NB4 (cell line): ENCODE measurements around the gene TSKU.
"Not testable (repeated sequence)": the region's sequence is repeated elsewhere in the genome, so short reads cannot be mapped to it uniquely, and the experiment has no call there.

ENCODE experiments used
- POLR2A ChIP-seq: IDR thresholded peaks from 2 replicates; pipeline ENCODE4 v1.6.1; 2011; ENCODE audit warnings: mild to moderate bottlenecking; ENCODE audit not compliant: insufficient read length; ENCODE audit errors: extremely low read depth
- TF ChIP-seq, protein P1 (sequence below): IDR thresholded peaks from one replicate; pipeline ENCODE4 v1.5.1; 2012; ENCODE audit warnings: low read depth, low read length
- TF ChIP-seq, protein P2 (sequence below): IDR thresholded peaks from 2 replicates; pipeline ENCODE4 v1.6.1; 2011; ENCODE audit warnings: low read depth, low read length

DNA sequence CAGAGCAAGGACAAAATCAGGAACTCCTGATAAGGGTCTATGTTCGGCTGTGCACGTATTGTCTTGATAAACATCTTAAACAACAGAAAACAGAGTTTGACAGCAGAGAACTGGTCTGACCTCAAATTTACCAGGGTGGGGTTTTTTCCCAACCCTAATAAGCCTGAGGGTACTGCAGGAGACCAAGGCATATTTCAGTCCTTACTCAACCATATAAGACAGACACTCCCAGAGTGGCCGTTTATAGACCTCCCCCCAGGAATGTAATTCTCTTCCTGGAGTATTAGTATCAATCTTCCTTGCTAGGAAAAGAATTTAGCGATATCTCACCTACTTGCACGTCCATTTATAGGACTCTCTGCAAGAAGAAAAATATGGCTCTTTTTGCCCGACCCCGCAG lies 32.5 kb downstream of the TSKU start:
- TF ChIP-seq, protein P1, sequence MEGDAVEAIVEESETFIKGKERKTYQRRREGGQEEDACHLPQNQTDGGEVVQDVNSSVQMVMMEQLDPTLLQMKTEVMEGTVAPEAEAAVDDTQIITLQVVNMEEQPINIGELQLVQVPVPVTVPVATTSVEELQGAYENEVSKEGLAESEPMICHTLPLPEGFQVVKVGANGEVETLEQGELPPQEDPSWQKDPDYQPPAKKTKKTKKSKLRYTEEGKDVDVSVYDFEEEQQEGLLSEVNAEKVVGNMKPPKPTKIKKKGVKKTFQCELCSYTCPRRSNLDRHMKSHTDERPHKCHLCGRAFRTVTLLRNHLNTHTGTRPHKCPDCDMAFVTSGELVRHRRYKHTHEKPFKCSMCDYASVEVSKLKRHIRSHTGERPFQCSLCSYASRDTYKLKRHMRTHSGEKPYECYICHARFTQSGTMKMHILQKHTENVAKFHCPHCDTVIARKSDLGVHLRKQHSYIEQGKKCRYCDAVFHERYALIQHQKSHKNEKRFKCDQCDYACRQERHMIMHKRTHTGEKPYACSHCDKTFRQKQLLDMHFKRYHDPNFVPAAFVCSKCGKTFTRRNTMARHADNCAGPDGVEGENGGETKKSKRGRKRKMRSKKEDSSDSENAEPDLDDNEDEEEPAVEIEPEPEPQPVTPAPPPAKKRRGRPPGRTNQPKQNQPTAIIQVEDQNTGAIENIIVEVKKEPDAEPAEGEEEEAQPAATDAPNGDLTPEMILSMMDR: not testable (repeated sequence)
- TF ChIP-seq POLR2A: not testable (repeated sequence)
- TF ChIP-seq, protein P2, sequence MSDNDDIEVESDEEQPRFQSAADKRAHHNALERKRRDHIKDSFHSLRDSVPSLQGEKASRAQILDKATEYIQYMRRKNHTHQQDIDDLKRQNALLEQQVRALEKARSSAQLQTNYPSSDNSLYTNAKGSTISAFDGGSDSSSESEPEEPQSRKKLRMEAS: not testable (repeated sequence)
